Measurements from ENCODE around the gene MUS81.

DNA sequence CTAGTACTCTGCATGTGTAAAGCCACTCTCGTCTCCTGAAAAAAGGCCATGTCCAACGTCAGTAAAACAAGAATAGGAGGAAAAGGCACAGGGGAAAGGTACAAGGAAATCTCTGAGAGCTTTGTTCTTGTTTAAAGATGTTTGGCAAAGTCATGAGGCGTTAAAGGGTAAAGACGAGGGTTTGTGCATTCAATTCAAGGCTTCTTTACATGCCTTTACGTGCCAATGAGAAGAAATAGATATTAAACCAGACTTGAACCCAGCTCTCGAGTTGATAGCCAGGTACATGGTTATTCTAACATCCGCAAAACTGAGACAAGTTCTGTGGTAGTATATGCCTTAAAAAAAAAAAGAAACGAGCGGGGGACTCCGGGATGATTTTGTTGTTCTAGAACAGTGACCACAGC, 1.5 kb upstream of the MUS81 start:
- TF ChIP-seq, protein P1, sequence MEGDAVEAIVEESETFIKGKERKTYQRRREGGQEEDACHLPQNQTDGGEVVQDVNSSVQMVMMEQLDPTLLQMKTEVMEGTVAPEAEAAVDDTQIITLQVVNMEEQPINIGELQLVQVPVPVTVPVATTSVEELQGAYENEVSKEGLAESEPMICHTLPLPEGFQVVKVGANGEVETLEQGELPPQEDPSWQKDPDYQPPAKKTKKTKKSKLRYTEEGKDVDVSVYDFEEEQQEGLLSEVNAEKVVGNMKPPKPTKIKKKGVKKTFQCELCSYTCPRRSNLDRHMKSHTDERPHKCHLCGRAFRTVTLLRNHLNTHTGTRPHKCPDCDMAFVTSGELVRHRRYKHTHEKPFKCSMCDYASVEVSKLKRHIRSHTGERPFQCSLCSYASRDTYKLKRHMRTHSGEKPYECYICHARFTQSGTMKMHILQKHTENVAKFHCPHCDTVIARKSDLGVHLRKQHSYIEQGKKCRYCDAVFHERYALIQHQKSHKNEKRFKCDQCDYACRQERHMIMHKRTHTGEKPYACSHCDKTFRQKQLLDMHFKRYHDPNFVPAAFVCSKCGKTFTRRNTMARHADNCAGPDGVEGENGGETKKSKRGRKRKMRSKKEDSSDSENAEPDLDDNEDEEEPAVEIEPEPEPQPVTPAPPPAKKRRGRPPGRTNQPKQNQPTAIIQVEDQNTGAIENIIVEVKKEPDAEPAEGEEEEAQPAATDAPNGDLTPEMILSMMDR (IDR thresholded peaks at IDR 0.05): no peak
- TF ChIP-seq EZH2phosphoT487 (IDR thresholded peaks at IDR 0.05): no peak
